NT2/D1 (cell line): ENCODE data around the gene ZNF32.

Source experiments
- SUZ12 ChIP-seq: IDR thresholded peaks from 2 replicates; pipeline ENCODE4 v1.6.1; 2011; ENCODE audit not compliant: insufficient read length, insufficient read depth; ENCODE audit errors: extremely low read depth
- YY1 ChIP-seq: IDR thresholded peaks from 2 replicates; pipeline ENCODE4 v1.6.1; 2011; ENCODE audit not compliant: insufficient read length, insufficient read depth
- ZNF274 ChIP-seq: IDR thresholded peaks from 2 replicates; pipeline ENCODE4 v1.6.1; 2011; ENCODE audit warnings: mild to moderate bottlenecking, low read depth, low read length

DNA sequence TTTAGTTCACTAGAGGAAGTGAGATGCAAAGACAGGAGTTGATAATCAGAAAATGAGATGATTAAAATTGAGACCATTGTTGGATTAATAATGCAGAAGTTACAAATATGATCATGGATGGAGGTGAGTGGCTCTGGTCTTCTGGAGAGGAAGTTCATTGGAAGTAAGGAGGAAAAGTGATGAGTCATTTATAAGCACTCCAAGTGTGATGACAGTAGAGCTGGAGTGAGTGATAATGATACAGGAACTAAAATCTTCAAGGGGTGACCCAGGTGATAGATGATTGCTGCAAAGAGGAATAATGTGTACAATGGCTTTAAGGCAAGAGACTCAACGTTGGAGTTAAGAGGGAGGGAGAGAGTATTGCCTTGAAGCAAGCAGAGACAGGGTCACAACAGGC lies 20.7 kb downstream of the ZNF32 start:
- TF ChIP-seq YY1, result no peak
- TF ChIP-seq SUZ12, result no peak
- no peak for TF ChIP-seq ZNF274
